Gastrocnemius medialis (tissue), 4 donors: ENCODE measurements around the gene MACROD2.

Source experiments
- CTCF ChIP-seq, 5 experiments: fragments of 450-650 bp in 3 of 5; fragments of 200-600 bp in 2 of 5; sonication (generic) in 2 of 5; IDR thresholded peaks in 4 of 5; conservative IDR thresholded peaks in 1 of 5; 1 replicate in 4 of 5; 2 replicates in 1 of 5; pipeline ENCODE4 v1.5.1; 2016 to 2019; ENCODE audit warnings: antibody characterized with exemption in 5 of 5, mild to moderate bottlenecking in 3 of 5, moderate library complexity in 3 of 5
- POLR2A ChIP-seq, 2 donors: fragments of 450-650 bp; IDR thresholded peaks; one replicate each; pipeline ENCODE4 v1.6.1; 2017; ENCODE audit warnings: antibody characterized with exemption in 2 of 2, mild to moderate bottlenecking in 2 of 2, moderate library complexity in 2 of 2

GRCh38 chr20:15832512-15832911, 1837.2 kb downstream of the MACROD2 start:
- no peak for TF ChIP-seq CTCF (IDR thresholded peaks at IDR 0.05 in 4 of 5, conservative IDR thresholded peaks at IDR 0.05 in 1 of 5)
- TF ChIP-seq POLR2A (IDR thresholded peaks at IDR 0.05), result no peak
